Colon (tissue), 2 donors: Measurements from ENCODE around the gene GRM7.

Experiments used
- FAIRE-seq: peaks from 2 replicates; lab custom pipeline; 2012; peaks lifted over from hg19 to GRCh38; lab: Jason Lieb, UNC
- donor health status: control.
- donor health status: control.

GRM7 gene

GRCh38 chr3:6971933-6972332, 111.0 kb downstream of the GRM7 start:
- FAIRE-seq, result no peak

- FAIRE-seq, result no peak
Observed at GRCh38 chr3:6985848-6986247, 124.9 kb downstream of the GRM7 start.

GRCh38 chr3:6989608-6990291, 128.8 kb downstream of the GRM7 start:
- FAIRE-seq, result no peak

- no peak for FAIRE-seq
Observed at GRCh38 chr3:6994081-6994668, 133.3 kb downstream of the GRM7 start.

GRCh38 chr3:7000501-7000900, 139.6 kb downstream of the GRM7 start:
- FAIRE-seq, result no peak

GRCh38 chr3:7001370-7001769, 140.5 kb downstream of the GRM7 start:
- FAIRE-seq, result no peak

GRCh38 chr3:7015683-7016440, 154.9 kb downstream of the GRM7 start:
- no peak for FAIRE-seq

GRCh38 chr3:7025581-7026300, 164.8 kb downstream of the GRM7 start:
- FAIRE-seq, result no peak

GRCh38 chr3:7029562-7029961, 168.6 kb downstream of the GRM7 start:
- no peak for FAIRE-seq

GRCh38 chr3:7038394-7038793, 177.5 kb downstream of the GRM7 start:
- no peak for FAIRE-seq

- FAIRE-seq, result no peak
Observed at GRCh38 chr3:7062714-7063113, 201.8 kb downstream of the GRM7 start.

- FAIRE-seq, result no peak
Observed at GRCh38 chr3:7070461-7070860, 209.5 kb downstream of the GRM7 start.

- FAIRE-seq, result no peak
Observed at GRCh38 chr3:7074217-7074616, 213.3 kb downstream of the GRM7 start.

- FAIRE-seq, result no peak
Observed at GRCh38 chr3:7075117-7075516, 214.2 kb downstream of the GRM7 start.

GRCh38 chr3:7075901-7076300, 215.0 kb downstream of the GRM7 start:
- FAIRE-seq, result no peak

GRCh38 chr3:7082244-7082643, 221.3 kb downstream of the GRM7 start:
- FAIRE-seq, result no peak

GRCh38 chr3:7086417-7086816, 225.5 kb downstream of the GRM7 start:
- no peak for FAIRE-seq

GRCh38 chr3:7095116-7095515, 234.2 kb downstream of the GRM7 start:
- FAIRE-seq, result no peak

- FAIRE-seq, result no peak
Observed at GRCh38 chr3:7100136-7100535, 239.2 kb downstream of the GRM7 start.

GRCh38 chr3:7106635-7107034, 245.7 kb downstream of the GRM7 start:
- FAIRE-seq, result no peak

GRCh38 chr3:7112523-7113056, 251.7 kb downstream of the GRM7 start:
- FAIRE-seq, result no peak

GRCh38 chr3:7144697-7145308, 283.9 kb downstream of the GRM7 start:
- no peak for FAIRE-seq
